ENCODE data around the gene PSD4. TPM values are rescaled to one million over a fixed set of nuclear protein-coding genes. Genes with fewer than 3 reads are reported as not detected.

The PSD4 gene
- total RNA-seq, 1 experiment from 2014 or later, result 12.6 TPM

DNA sequence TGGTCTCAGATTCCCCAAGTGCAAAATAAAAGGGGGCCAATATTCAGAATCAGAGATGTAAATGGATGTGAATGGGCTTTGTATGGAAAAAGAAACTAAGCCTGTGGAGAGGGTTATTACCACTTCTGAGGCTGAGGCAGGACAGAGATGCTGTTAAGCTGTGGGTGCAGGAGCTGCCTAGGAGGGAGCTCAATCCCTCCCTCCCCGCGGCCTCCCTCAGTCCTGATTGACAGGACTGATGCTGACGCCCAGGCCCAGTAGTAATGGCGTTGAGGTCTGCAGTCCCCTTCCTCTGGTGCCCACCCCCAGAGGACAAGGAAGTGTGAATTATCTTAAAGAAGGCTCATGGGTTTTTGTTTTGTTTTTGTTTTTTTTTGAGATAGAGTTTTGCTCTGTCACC lies 40.4 kb downstream of the PSD4 start:
- POLR2A ChIA-PET, result interaction anchor here (1.0 kb wide), 1 partner anchor 20 kb away, joined by 3 read pairs; no protein-coding TSS in a partner anchor
- no TSS peak for BruUV-seq (replicated peaks)

More for the DNA sequence above, 40.4 kb downstream of the PSD4 start:
- Histone ChIP-seq H2AFZ (ENCODE audit: low read depth, low read length, poor library complexity, severe bottlenecking) (no peak overlapping the region), H3K4me1 (ENCODE audit: control insufficient read depth in 1 of 2, insufficient read depth in 2 of 2, low read length in 2 of 2) (peaks cover 34 to 41% of the 10 kb centered on the region in 2 experiments), H3K4me2 (ENCODE audit: low read length) (no peak overlapping the region), H3K9me3 (ENCODE audit: control insufficient read depth in 1 of 2, insufficient read depth in 1 of 2, low read depth in 1 of 2, low read length in 2 of 2) (no peaks in the 10 kb centered on the region), H3K79me2 (ENCODE audit: insufficient read depth, low read length) (no peaks in the 10 kb centered on the region), H3K27ac (ENCODE audit: low read depth, low read length) (no peak overlapping the region), H3K9ac (ENCODE audit: low read length) (no peak overlapping the region), H3K27me3 (ENCODE audit: insufficient read depth, low read length) (no peaks in the 10 kb centered on the region), H4K20me1 (ENCODE audit: insufficient read depth) (no peaks in the 10 kb centered on the region), H3K4me3 (replicated peaks in 1 of 2; ENCODE audit: low read depth in 1 of 2, low read length in 2 of 2) (no peak overlapping the region), H3K36me3 (ENCODE audit: control insufficient read depth in 1 of 2, insufficient read depth in 2 of 2, low read length in 2 of 2) (no peaks in the 10 kb centered on the region), H3K9me2 (ENCODE audit: insufficient read depth) (no peaks in the 10 kb centered on the region)
- DNase-seq (ENCODE audit: low read depth, low spot score) (no peak), ATAC-seq (no peak)
- ChIA-PET RAD21 (ENCODE audit: low non-redundant PET in 1 of 2, low total read pairs in 2 of 2, uncharacterized antibody in 2 of 2, unreplicated experiment in 2 of 2) (no interaction called here), CTCF (no interaction called here)
- intact Hi-C loops (cut with micrococcal nuclease), result no loop called here
- TF ChIP-seq ZNF274 (IDR thresholded peaks at IDR 0.05; ENCODE audit: low read depth, low read length) (no peak), POLR2A (IDR thresholded peaks at IDR 0.05; ENCODE audit: borderline replicate concordance, extremely low read depth, insufficient read depth, insufficient read length) (no peak), YY1 (IDR thresholded peaks at IDR 0.05; ENCODE audit: extremely low read depth, insufficient replicate concordance, low read depth, low read length) (no peak), CBX3 (IDR thresholded peaks at IDR 0.05; ENCODE audit: low read depth) (no peak), EGR1 (IDR thresholded peaks at IDR 0.05; ENCODE audit: low read depth) (no peak), SIN3A (IDR thresholded peaks at IDR 0.05; ENCODE audit: low read depth) (no peak), TCF7L2 (IDR thresholded peaks at IDR 0.05; ENCODE audit: borderline replicate concordance, extremely low read depth, insufficient read depth, insufficient read length) (no peak), RAD21 (IDR thresholded peaks at IDR 0.05; ENCODE audit: low read depth) (no peak), EZH2phosphoT487 (IDR thresholded peaks at IDR 0.05; ENCODE audit: borderline replicate concordance) (no peak), SP1 (IDR thresholded peaks at IDR 0.05; ENCODE audit: low read depth) (no peak), FOSL1 (IDR thresholded peaks at IDR 0.05; ENCODE audit: low read depth) (no peak), POLR2AphosphoS5 (IDR thresholded peaks at IDR 0.05; ENCODE audit: low read depth, low read length) (no peak), ZFX (IDR thresholded peaks at IDR 0.05) (no peak), EZH2 (IDR thresholded peaks at IDR 0.05) (no peak), SRF (IDR thresholded peaks at IDR 0.05; ENCODE audit: low read depth) (no peak)
- TF ChIP-seq, protein P1, sequence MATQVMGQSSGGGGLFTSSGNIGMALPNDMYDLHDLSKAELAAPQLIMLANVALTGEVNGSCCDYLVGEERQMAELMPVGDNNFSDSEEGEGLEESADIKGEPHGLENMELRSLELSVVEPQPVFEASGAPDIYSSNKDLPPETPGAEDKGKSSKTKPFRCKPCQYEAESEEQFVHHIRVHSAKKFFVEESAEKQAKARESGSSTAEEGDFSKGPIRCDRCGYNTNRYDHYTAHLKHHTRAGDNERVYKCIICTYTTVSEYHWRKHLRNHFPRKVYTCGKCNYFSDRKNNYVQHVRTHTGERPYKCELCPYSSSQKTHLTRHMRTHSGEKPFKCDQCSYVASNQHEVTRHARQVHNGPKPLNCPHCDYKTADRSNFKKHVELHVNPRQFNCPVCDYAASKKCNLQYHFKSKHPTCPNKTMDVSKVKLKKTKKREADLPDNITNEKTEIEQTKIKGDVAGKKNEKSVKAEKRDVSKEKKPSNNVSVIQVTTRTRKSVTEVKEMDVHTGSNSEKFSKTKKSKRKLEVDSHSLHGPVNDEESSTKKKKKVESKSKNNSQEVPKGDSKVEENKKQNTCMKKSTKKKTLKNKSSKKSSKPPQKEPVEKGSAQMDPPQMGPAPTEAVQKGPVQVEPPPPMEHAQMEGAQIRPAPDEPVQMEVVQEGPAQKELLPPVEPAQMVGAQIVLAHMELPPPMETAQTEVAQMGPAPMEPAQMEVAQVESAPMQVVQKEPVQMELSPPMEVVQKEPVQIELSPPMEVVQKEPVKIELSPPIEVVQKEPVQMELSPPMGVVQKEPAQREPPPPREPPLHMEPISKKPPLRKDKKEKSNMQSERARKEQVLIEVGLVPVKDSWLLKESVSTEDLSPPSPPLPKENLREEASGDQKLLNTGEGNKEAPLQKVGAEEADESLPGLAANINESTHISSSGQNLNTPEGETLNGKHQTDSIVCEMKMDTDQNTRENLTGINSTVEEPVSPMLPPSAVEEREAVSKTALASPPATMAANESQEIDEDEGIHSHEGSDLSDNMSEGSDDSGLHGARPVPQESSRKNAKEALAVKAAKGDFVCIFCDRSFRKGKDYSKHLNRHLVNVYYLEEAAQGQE (IDR thresholded peaks at IDR 0.05; ENCODE audit: low read depth), result no peak
- TF ChIP-seq, protein P2, sequence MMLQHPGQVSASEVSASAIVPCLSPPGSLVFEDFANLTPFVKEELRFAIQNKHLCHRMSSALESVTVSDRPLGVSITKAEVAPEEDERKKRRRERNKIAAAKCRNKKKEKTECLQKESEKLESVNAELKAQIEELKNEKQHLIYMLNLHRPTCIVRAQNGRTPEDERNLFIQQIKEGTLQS (IDR thresholded peaks at IDR 0.05), result no peak
- TF ChIP-seq, protein P3, sequence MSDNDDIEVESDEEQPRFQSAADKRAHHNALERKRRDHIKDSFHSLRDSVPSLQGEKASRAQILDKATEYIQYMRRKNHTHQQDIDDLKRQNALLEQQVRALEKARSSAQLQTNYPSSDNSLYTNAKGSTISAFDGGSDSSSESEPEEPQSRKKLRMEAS (IDR thresholded peaks at IDR 0.05), result no peak
- TF ChIP-seq, protein P4, sequence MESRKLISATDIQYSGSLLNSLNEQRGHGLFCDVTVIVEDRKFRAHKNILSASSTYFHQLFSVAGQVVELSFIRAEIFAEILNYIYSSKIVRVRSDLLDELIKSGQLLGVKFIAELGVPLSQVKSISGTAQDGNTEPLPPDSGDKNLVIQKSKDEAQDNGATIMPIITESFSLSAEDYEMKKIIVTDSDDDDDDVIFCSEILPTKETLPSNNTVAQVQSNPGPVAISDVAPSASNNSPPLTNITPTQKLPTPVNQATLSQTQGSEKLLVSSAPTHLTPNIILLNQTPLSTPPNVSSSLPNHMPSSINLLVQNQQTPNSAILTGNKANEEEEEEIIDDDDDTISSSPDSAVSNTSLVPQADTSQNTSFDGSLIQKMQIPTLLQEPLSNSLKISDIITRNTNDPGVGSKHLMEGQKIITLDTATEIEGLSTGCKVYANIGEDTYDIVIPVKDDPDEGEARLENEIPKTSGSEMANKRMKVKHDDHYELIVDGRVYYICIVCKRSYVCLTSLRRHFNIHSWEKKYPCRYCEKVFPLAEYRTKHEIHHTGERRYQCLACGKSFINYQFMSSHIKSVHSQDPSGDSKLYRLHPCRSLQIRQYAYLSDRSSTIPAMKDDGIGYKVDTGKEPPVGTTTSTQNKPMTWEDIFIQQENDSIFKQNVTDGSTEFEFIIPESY (IDR thresholded peaks at IDR 0.05; ENCODE audit: extremely low read depth, insufficient replicate concordance, low read length), result no peak
- TF ChIP-seq, protein P5, sequence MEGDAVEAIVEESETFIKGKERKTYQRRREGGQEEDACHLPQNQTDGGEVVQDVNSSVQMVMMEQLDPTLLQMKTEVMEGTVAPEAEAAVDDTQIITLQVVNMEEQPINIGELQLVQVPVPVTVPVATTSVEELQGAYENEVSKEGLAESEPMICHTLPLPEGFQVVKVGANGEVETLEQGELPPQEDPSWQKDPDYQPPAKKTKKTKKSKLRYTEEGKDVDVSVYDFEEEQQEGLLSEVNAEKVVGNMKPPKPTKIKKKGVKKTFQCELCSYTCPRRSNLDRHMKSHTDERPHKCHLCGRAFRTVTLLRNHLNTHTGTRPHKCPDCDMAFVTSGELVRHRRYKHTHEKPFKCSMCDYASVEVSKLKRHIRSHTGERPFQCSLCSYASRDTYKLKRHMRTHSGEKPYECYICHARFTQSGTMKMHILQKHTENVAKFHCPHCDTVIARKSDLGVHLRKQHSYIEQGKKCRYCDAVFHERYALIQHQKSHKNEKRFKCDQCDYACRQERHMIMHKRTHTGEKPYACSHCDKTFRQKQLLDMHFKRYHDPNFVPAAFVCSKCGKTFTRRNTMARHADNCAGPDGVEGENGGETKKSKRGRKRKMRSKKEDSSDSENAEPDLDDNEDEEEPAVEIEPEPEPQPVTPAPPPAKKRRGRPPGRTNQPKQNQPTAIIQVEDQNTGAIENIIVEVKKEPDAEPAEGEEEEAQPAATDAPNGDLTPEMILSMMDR (IDR thresholded peaks at IDR 0.05 in 2 of 3, conservative IDR thresholded peaks at IDR 0.05 in 1 of 3; ENCODE audit: borderline replicate concordance in 1 of 3, insufficient read depth in 1 of 3, low read depth in 2 of 3, low read length in 2 of 3), result no peak

Measured in HCT116 (cell line).